Measurements from ENCODE around the gene NKX3-2. TPM values are rescaled to one million over a fixed set of nuclear protein-coding genes. Genes with fewer than 3 reads are reported as not detected.
"Not testable (repeated sequence)": the region's sequence is repeated elsewhere in the genome, so short reads cannot be mapped to it uniquely, and the experiment has no call there.

NKX3-2 gene
- under 1 TPM; 0.25 to 0.28 (median 0.26) TPM for polyA plus RNA-seq (ENCODE audit: insufficient read depth in 1 of 5, insufficient read length in 5 of 5, low replicate concordance in 1 of 5)
- long read RNA-seq, donor 1: 0 reads
- long read RNA-seq, donor 2: 0 reads
- long read RNA-seq, donor 3, partial matches to known transcripts: 0 of 1 reads
- long read RNA-seq, donor 3, other reads (novel, unspliced or antisense): 0 of 1 reads
- long read RNA-seq, donor 4, partial matches to known transcripts: 0 of 1 reads
- long read RNA-seq, donor 4, other reads (novel, unspliced or antisense): 0 of 1 reads
- long read RNA-seq, donor 5, partial matches to known transcripts: 0 of 1 reads
- long read RNA-seq, donor 5, other reads (novel, unspliced or antisense): 0 of 1 reads
- long read RNA-seq, donor 6: 0 reads
- long read RNA-seq, donor 7, partial matches to known transcripts: 0 of 1 reads
- long read RNA-seq, donor 7, other reads (novel, unspliced or antisense): 0 of 1 reads
- long read RNA-seq, donor 8: 0 reads

DNA sequence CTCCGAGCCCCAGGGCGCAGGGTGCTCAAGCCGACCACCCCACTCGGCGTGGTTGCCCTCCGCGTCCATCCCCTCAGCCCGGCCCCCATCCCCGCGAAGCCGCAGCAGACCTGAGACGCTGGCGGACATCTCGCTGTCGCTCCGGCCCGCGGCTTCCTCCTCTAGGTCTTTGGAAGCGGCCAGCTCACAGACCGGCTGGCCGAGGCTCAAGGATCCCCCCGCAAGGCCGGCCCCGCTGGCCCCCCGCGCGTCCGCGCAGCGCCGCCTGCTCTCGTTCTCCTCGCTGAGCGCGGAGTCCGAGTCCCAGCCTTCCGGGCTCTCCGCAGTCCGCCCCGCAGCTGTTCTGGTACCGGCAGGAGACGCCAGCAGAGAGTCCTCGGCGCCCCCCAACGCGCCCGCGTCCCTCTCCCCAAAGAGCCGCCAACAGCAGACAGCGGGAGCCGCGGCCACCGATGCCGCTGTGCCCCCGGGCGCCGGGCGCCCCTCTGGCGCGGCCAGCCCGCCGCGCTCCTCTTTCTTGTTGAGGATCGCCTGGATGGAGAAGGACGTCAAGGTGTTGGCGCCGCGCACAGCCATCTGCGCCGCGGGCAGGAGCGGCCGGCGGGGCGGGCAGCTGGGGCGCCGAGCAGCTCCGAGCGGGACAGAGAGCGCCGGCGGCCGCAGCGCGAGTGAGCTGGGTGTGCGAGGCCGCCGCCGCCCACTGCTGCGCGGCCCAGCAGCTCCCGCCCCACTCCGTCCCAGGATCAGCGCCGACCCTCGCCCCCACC lies at the start of gene NKX3-2:
NKX3-2 (minus strand) TSS at position 670 of the 767 bp plus-strand sequence; CDS start at position 576, 94 bp downstream.
- no peak for DNase-seq

DNA sequence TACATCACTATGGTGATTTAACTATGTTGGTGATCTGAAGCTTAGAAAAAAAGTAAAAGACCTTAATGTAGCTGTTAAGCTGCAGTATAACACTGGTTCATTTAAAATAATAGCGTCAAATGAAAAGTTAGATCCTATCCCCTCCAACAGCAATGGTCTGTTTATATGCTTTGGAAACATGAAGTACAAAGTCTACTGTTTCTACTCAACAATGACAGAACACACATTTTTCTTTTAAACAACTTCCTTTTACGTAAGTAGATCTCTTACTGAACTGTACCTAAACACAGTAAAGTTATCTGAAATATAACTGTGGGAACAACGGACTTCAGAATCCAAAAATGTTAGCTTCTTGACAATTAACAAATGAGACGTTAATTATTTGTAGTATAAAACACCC lies 47.9 kb upstream of the NKX3-2 start:
- no peak for DNase-seq

DNA sequence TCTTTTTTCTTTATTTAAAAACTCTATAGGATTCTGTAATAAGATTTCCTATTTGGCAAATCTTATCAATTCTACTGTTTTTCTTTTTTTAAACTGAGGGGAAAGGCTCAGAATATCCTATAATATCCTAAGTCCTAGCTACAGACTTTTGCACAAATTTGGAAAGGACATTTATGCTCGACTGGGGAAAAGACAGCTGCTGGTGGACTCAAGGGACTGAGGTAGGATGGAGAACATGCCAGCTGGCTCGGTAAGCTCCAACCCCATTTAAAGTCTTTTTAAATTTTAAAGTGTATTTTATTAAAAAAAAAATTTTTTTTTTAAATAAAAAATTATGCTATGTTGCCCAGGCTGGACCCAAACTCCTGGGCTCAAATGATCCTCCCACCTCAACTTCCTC lies 46.5 kb upstream of the NKX3-2 start:
- DNase-seq: no peak

- no peak for DNase-seq
Measured at GRCh38 chr4:13588954-13589353, 44.6 kb upstream of the NKX3-2 start.

DNA sequence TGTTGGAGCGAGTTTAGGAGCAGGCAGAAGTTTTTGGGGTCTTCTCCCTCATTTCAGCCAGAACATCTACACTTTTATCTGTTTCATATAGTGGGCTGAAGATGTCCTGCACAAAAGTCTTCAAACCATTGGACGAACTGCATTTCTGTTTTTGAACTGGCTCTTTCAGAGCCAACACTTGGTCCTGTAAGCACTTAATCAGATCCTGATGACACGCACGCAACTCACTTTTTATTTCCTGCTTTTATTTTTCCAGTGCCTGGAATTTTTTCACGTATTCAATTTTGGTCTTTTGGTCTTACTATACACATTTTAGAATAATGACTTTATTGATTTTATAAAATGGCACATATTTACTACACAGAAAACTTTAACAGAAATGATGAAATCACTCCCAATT lies 40.2 kb upstream of the NKX3-2 start:
- DNase-seq: no peak

- no peak for DNase-seq
Measured at GRCh38 chr4:13580036-13580435, 35.7 kb upstream of the NKX3-2 start.

DNA sequence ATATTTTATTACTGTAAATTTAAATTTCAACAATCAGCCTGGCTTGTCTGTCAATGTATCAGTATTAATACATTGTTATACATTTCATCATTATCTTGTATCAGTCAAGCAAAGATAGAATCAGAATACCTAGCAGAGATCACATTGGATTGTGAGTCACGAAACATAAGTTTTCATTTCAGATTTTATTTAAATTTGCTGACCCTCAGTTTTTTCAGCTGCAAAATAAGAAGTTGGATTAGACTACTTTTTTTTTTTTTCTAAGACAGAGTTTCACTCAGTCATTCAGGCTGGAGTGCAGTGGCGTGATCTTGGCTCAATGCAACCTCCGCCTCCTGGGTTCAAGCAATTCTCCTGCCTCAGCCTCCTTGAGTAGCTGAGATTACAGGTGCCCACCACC lies 33.4 kb upstream of the NKX3-2 start:
- DNase-seq: no peak

DNA sequence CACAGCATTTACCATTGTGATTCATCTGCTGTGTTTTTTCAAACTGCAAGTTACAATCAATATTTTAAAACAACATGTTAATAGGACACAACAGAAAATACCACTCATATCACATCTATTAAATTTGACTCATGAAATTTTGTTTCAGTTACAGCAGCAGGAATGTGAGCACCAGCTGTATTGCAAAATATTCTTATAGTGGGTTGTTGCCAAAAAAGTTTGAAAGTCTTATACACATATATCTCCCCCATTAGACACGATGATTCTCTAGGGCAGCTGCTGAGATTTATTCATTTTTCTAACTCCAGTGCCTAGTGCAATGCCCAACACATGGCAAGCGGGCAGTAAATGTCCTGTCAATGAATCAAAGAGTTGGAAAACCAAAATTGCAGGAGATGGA lies 26.6 kb upstream of the NKX3-2 start:
- DNase-seq: peak in 1 of 2 donors; percentile 11

- no peak for DNase-seq
Measured at GRCh38 chr4:13567125-13567524, 22.8 kb upstream of the NKX3-2 start.

GRCh38 chr4:13562876-13563275 lies 18.6 kb upstream of the NKX3-2 start:
- no peak for DNase-seq

GRCh38 chr4:13561673-13562072 lies 17.4 kb upstream of the NKX3-2 start:
- DNase-seq: no peak

GRCh38 chr4:13560111-13560510 lies 15.8 kb upstream of the NKX3-2 start:
- DNase-seq: not testable (repeated sequence)

GRCh38 chr4:13559413-13559812 lies 15.1 kb upstream of the NKX3-2 start:
- DNase-seq: no peak

DNA sequence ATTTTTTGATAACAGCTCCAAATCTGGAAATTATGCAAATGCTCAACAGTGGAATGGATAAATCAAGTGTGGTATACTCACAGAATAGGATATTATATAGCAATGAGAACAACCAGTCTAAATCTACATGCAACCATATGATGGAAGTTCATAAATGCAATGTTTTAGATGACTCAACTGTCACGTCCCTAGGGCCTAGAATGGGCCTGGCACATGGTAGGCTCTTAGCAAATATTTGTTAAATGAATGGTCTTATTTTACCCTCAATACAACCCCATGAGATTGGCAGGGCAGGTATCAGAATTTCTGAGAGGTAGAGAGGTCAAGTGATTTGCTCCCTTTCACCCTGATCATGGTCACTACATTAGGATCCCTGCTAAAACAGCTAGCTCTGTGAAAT lies 14.6 kb upstream of the NKX3-2 start:
- no peak for DNase-seq

- DNase-seq: no peak
Measured at GRCh38 chr4:13555325-13555724, 11.0 kb upstream of the NKX3-2 start.

GRCh38 chr4:13553081-13553480 lies 8.8 kb upstream of the NKX3-2 start:
- DNase-seq: no peak

GRCh38 chr4:13548984-13549546 lies 4.8 kb upstream of the NKX3-2 start:
- peak; percentile 62 to 78 for DNase-seq

DNA sequence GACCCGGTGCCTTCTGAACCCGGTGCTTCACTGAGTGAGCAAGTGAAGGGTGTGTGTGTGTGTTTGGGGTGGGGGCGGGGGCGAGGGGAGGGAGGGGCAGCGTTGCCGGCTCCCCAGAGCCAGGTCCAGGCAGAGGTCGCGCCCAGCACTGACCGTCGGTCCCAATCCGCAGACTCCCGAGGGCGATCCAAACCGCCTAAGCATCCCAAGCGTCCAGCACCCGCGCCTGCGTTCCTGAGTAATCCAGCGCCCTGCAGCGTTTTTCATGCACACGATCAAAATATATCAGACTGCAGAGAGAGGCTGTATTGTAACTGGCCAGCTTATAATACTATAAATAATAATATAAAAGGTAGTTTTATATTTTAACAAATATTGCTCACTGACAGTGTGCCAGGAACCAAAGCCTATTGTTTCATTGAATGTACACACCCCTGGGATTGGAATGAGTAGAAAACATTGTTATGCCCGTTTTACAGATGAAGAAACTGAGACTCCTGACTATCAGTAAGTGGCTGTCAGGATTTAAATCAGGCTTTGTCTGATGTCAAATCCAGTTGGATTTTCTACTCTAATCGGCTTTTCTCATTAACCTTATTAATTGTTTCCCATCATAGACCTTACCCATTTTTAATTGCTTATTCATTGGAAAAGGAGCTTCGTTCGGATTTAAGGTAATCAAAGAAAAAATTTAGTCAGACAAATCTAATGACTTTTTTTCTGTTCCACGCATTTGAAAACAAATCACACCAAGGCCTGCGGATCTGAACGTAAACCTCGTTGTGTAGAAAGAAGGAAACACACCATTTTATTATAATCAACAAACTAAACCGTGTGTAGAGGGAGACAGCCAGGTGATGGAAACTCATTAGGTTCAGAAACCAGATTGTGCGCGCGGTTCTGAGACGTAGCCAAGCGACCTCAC lies 4.0 kb upstream of the NKX3-2 start:
- no peak for DNase-seq

DNA sequence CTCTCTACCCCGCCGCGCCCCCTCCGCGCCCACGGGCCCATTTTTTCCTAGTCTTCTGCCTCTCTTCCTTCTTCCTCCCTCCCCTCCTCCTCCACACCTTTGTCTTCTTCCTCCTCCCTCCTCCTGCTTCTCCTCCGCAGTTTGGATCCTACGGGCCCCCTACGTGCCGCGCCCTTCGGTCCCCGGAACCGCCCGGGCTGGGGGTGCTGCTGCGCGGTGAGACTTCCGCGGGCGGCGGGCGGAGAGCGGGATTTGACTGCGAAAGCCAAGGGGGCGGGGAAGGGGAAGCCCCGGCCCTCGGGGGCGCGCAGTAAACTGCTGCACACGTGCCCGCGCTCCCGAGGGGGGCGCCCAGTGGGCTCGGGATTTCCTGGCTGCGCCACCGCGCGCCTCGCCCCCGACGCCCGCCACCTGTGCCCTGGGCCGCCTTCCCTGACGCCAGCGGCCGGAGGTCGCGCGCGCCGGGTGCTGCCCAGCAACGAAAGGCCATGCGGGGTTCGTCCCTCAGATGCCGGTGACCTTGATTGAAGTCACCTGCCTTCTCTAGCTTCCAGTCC lies 3.3 kb upstream of the NKX3-2 start:
- no peak for DNase-seq

DNA sequence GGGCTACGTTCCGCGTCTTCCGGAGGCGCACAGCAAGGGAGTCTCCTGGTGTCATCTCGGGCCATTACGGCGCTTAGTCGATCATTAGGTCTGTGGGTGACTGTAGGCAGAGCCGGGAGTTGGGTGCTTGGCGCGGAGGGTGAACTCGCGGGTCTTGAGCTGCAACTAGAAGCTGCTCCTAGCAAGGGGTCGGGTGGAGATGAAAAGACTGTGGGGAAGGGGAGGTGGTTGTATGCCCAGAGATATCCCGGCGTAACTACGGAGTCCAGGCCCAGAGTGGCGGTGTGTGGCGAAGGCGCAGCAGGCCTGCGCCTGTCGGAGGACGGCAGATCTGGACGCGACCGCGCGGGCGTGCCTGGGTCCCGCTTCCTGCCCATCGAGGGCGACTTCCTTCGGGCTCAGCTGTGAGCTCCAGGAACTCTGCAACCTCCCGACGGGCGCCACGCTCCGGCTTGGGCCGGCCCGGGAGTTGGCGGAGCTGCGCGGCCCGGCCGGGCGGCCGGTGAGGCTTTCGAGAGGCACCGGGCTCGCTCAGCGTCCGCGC lies 2.7 kb upstream of the NKX3-2 start:
- no peak for DNase-seq

All from right lung (tissue), 10 donors.